Dermis blood vessel endothelial cell (primary cell): Measurements from ENCODE around the gene TARS2. TPM values are rescaled to one million over a fixed set of nuclear protein-coding genes. Genes with fewer than 3 reads are reported as not detected.

ENCODE experiments used
- DNase-seq: peaks from one replicate; pipeline ENCODE4 v3.0.0; 2010
- total RNA-seq: library from RNA; depleted of rRNA; stranded (reverse); fragments of >200 nt; gene quantifications from 2 replicates; pipeline ENCODE4 v1.2.3, GENCODE V29; 2014

The TARS2 gene
- total RNA-seq, 1 donor from 2014 or later = 10.4 TPM

DNA sequence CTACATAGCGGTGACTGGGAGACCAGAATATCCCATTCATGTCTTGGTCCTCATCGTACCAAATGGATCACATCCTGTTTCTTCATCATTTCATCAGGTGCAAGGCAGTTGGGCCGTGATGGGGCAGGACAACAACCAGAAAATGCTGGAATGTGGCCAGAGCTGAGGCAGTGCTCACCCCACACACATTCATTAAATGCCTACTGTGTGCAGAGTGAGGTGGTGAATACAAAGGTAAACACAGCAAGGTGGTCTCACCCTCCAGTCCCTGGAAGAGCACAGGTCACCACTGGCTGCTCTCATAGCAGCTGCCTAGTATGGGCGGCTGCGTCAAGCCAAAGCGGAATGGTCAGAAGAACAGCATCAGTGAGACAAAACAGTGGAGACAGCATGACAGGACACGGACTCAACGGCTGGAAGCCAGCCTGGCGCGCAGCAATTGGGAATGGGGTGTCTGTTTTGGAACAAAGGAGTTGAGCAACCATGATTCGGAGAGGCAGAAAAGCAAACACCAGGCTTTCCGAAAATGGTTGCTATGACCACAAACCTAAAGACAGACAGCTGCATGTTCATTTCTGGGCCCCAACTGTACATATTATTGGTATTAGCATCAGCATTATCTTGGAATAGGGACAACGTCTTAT lies 56.4 kb downstream of the TARS2 start:
- no peak for DNase-seq

DNA sequence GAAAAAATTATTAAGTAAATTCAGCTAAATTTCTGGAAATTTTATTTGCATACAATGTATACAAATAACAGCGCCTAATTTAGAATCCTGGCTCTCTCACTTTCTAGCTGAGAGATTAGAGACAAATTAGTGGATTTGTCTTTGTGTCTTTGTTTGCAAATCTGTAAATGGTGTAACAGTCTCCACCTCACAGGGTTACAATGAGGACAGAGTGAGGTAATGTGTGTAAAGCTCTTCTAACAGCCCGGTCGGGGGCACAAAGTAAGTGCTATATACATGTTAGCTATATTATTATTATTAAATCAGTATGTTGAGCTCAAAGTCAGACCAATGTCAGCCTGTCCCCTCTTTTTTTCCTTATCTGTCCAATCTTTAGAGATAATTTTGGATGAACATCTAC lies 57.0 kb downstream of the TARS2 start:
- DNase-seq = no peak

DNA sequence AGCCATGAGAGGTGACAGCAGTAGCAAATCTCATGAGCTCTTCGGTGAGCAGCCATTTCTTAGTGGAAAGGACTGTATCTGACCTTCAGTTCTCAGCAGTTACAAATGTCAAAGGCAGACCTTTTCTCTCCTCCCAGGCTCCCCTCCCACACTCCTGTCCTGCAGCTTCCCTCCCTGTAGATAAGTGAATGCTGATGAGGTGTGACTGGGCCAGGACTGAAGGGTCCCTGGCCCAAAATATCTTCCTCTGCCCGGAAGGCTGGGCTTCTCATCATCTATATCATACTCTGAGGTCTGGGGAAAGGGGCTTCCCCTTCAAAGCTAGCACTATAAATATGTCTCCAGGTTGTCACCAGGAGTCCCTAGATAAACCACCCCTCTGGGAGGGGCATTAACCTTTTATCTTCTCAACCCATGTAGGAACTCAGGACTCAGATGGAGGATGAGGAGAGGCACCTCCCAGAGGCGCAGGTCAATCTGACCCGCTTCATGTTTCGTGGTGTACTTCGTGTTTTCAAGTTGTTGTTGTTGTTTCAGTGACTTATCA lies 58.3 kb downstream of the TARS2 start:
- no peak for DNase-seq

DNA sequence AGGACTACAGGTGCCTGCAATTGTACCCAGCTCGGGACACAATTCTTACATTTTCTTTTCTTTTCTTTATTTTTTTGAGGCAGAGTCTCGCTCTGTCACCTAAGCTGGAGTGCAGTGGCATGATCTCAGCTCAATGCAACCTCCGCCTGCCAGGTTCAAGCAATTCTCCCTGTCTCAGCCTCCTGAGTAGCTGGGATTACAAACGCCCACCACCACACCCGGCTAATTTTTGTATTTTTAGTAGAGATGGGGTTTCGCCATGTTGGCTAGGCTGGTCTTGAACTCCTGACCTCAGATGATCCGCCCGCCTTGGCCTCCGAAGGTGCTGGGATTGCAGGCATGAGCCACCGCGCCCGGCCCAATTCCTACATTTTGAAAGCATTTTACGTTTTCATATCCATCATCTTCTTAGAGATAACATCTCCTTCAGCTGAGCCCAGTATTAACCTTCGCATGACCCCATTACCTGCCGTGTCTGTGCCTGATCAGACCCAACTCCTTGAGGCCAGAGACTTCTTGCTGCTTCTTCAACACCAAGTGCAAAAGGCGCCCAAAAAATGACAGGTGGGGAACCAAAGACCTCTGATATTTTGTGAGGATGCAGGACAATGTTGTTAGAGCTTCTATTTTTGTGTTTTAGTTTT lies 59.2 kb downstream of the TARS2 start:
- no peak for DNase-seq

DNA sequence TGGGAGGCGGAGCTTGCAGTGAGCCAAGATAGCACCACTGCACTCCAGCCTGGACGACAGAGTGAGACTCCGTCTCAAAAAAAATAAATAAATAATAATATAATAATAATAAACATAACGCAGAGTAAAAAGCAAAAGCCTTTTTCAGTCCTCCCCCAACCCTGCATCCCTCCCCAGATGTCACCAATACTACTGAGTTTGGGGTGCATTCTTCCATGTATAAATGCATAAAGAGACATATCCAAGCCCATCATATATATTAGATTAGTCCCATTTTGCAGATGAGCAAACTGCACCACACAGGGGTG lies 61.1 kb downstream of the TARS2 start:
- no peak for DNase-seq

DNA sequence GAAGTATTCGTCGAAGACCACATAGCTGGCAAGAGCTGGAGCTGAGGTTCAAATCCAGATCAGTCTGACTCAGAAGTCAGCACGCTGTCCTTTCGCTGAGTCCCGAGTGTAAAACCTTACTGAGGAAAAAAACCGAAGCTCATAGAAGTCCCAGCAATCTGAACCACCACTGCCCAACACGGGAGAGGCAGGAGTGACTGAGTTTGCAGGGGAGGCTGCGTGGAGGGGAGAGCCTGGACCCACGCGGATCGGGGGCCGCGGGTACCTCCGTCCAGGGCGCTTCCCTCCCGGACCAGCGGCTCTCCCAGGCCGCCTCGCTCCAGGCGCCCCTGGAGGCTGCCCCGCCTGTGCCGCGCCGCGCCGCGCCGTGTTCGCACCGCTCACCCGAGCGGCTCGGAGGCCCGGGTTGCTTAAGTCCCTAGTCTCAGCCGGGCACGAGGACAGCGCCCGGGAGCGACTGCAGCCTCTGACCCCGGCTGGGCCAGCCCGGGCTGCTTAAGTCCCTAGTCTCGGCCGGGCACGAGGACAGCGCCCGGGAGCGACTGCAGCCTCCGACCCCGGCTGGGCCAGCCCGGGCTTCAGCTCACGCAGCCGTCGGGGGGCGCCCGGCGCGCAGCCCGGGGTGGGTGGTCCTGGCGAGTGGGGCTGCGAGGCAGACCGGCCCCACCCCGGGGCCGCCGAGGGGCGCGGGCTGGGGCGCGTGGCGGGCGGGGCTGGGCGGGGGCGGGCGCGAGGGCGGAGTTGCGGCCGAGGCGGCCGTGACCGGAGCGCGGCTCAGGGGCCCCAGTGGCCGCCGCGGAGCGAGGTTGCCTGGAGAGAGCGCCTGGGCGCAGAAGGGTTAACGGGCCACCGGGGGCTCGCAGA lies 61.6 kb downstream of the TARS2 start, which contains the start of gene ADAMTSL4:
Gene ADAMTSL4, plus strand, starts transcription at position 777 of the 864 bp plus-strand sequence. CDS start 2,881 bp downstream, outside the sequence.
- DNase-seq = peak; percentile 66

DNA sequence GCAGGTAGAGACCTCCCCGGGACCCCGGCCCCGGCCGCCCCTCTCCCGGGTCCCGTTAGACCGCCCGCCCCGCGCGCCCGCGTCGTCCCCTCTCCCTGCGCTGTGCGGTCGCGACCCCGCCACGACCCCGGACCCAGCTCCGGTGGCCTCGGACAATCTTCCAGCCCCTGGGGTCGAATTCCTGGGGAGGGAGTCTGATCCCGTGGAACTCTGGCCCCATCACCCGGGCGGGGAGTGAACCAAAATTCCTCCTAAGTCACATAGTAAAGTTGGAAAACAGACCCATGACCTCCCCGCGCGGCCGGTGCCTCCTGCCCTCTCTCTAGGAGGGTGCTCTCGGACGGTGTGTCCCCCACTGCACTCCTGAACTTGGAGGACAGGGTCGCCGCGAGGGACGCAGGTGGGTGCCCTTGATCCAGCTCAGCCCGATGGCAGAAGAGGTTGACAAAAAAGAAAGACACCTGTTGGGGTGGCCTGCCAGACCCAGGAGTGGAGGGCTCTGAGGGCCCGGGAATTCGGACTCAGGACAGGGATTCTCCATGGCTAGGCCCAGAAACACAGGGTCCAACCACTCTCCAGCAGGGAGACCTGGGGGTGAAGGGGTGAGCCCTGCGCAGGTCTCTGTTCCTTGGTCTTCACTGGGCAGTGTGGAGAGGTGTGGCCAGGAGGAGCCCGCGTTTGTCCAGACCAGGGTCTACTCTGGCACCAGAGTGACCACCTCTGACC lies 62.4 kb downstream of the TARS2 start:
- DNase-seq = peak; percentile 21

DNA sequence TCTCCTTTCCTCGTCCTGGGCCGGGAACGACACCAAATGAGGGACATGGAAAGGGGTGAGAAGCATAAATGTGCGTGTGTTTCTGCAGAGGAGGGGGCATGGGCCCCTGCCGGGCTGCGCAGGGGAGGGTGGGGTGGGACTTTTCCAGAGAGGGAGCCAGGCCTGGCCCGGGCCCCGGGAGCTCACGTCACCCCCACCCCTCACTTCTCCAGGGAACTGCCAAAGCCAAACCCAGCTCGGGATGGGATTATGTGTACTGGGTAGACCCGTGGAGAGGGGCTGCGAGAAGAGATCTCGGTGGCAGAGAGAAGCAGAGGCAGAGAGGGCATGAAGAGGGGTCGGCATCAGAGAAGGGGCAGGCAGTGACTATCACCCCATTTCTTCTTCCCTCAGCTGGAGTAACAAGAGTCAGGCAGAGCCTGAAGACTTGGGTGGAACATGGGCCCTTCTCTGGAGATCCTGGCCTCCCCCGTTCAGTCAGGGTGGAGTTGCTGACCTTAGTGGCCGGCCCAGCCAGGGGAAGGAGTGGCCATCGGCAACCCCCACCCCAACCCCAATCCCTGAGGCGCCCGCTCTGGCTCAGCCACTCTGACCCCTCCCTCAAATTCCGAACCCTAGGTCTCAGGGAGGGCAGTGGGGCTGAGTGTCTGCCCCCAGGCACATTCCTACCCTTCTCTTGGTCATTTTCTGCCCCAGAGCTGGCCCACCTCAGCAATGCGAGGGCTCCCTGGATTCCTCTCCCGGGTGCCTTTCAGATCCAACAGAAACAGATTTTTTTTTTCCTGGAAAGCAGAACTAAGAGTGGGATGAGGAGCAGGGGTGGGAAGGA lies 63.2 kb downstream of the TARS2 start:
- DNase-seq = peak; percentile 6

DNA sequence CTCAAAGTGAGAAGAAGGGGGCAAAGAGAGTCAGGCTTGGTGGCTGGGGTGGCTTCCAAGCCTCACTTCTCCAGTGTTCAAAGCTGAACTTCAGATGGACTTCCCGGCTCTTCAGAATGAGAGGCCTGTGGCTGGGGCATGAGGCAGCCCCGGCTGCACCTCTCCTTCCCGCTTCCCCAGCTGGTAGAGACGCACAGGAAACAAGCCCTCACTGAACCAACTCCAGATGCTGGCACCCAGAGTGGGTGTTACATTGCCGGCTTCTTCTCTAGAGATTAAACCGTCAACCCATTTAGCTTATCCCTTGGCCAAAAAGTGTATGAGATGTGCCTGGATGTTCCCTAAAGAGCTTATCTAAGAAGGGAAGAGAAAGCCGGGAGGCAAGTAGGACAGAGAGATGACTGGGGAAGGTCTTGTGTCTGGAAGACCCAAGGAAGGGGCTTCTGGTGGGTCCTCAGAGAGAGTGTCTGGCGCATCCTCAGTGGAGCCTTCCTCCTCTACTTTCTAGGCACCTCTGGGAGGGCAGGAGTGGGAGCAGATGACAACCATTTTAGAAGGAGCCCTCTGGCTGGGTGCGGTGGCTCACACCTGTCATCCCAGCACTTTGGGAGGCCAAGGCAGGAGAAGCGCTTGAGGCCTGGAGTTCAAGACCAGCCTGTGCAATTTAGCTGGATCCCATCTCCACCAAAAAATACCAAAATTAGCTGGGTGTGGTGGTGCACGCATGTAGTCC lies 64.0 kb downstream of the TARS2 start:
- DNase-seq = peak; percentile 19

DNA sequence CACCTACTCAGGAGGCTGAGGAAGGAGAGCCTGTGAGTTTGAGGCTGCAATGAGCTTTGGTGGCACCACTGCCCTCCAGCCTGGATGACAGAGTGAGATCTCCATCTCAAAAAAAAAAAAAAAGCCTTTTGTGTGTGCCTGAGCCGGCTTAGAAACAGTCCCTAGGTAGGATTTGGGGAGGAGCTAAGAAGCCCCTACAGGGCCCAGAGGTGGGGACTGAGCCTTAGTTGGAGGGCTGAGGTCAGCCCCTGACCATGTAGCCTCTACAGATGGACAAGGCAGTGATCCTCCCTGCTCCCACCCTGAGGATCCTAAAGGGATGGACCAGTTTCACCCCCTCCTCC lies 64.5 kb downstream of the TARS2 start:
- peak; percentile 2 for DNase-seq

DNA sequence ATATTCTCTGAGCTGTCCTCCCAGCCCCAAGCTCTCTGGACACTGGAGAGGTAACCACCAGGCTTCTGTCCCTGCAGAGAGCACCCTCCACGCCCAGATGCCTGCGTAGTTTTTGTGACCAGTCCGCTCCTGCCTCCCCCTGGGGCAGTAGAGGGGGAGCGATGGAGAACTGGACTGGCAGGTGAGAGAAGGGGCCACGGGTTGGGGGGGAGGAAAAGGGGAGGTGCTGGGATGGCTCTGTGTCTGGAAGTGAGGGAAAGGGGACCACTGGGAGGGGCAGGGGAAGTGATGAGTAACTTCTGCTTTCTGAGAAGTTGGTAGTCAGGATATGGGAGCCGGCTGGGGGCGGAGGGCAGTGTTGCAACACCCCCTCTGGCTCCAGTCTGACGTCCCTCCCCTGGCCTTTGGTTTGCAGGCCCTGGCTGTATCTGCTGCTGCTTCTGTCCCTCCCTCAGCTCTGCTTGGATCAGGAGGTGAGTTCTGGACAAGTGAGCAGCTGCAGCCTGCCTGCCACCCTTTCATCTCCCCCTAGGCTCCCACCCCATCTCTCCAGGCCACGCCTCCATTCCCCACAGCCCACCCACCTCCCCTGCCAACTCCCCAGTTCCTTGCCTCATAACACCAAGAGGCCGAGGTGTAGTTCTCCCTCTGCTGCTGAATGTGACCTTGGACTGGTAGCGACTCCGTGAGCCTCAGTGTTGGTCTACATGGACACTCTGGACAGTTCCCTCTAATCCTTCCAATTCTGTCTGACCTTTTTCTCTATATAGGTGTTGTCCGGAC lies 65.1 kb downstream of the TARS2 start:
- peak; percentile 76 for DNase-seq

DNA sequence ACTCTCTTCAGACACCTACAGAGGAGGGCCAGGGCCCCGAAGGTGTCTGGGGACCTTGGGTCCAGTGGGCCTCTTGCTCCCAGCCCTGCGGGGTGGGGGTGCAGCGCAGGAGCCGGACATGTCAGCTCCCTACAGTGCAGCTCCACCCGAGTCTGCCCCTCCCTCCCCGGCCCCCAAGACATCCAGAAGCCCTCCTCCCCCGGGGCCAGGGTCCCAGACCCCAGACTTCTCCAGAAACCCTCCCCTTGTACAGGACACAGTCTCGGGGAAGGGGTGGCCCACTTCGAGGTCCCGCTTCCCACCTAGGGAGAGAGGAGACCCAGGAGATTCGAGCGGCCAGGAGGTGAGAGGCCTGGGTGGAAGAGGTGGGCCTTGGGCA lies 65.7 kb downstream of the TARS2 start:
- no peak for DNase-seq

DNA sequence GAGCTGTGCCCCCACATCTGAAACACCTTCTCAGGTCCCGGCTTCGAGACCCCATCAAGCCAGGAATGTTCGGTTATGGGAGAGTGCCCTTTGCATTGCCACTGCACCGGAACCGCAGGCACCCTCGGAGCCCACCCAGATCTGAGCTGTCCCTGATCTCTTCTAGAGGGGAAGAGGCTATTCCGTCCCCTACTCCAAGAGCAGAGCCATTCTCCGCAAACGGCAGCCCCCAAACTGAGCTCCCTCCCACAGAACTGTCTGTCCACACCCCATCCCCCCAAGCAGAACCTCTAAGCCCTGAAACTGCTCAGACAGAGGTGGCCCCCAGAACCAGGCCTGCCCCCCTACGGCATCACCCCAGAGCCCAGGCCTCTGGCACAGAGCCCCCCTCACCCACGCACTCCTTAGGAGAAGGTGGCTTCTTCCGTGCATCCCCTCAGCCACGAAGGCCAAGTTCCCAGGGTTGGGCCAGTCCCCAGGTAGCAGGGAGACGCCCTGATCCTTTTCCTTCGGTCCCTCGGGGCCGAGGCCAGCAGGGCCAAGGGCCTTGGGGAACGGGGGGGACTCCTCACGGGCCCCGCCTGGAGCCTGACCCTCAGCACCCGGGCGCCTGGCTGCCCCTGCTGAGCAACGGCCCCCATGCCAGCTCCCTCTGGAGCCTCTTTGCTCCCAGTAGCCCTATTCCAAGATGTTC lies 66.3 kb downstream of the TARS2 start:
- no peak for DNase-seq

DNA sequence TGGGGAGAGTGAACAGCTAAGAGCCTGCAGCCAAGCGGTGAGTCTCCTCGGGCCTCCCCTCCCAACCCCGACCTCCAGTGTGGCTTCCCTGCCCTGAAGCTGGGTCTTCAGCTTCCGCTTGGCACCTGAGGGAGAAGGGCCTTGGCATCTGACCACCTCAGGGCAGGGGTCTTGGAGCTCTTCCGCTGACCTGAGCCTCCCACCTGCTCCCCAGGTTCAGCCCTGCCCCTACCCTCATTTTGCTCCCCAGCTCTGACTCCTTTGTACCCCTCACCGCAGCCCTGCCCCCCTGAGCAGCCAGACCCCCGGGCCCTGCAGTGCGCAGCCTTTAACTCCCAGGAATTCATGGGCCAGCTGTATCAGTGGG lies 66.8 kb downstream of the TARS2 start:
- no peak for DNase-seq

DNA sequence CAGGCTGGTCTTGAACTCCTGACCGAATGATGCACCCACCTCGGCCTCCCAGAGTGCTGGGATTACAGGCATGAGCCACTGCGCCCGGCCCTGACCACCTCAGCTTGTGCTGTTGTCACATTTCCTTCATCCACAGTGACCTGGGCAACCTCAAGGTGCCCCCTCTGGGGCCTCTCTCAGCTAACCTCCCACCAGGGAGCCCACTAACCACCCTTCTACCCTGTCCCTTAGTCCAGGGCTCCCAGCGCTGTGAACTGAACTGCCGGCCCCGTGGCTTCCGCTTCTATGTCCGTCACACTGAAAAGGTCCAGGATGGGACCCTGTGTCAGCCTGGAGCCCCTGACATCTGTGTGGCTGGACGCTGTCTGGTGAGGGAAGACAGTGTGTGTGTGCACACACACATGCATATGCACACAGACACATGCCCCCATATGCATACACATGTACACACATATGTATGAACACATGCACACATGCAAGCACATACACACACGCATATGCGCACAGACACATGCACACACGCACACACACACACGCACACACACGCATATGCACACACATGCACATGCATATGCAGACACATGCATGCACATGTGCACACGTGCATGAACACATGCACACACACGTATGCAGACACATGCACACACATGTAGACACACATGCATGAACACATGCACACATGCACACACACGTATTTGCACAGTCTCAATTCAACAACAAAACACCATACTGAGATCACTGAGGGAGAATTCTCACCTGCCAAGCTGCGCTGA lies 68.2 kb downstream of the TARS2 start:
- peak; percentile 18 for DNase-seq

DNA sequence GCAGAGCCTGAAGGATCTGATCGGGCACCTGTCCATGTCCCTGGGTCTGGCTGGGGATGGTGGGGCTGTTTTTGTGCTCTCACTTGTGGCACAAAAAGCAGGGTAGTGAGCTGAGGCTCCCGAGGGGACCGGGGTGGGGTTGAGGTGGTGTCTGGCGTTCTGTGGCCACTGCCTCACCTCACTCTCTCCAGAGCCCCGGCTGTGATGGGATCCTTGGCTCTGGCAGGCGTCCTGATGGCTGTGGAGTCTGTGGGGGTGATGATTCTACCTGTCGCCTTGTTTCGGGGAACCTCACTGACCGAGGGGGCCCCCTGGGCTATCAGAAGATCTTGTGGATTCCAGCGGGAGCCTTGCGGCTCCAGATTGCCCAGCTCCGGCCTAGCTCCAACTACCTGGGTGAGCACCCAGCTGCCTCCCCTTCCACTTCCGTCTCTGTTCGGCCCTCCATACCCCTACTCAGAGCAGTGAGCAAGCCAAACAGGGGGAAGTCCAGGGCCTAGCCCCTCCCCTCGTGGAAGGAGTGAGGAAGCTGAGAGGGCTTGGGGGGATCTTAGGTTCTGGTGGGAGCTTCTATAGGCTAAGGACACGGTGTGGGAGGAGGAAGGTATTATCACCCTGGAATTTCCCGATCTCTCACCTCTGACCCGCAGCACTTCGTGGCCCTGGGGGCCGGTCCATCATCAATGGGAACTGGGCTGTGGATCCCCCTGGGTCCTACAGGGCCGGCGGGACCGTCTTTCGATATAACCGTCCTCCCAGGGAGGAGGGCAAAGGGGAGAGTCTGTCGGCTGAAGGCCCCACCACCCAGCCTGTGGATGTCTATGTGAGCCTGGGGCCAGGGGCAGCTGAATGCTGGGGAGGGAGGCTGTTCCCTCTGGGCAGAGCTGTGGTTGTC lies 69.0 kb downstream of the TARS2 start:
- no peak for DNase-seq

DNA sequence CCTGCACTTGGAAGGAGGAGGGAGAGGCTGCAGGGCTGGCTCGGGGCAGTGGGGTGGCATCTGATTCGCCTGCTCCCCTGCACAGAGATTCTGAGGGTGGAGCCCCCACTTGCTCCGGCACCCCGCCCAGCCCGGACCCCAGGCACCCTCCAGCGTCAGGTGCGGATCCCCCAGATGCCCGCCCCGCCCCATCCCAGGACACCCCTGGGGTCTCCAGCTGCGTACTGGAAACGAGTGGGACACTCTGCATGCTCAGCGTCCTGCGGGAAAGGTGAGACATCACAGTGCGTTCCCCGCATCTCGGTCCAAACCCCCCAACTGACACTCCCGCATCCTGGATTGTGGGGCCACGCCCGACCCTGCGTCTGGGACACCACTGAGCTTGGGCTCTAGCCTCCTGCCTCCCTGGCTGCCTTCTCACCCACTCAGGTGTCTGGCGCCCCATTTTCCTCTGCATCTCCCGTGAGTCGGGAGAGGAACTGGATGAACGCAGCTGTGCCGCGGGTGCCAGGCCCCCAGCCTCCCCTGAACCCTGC lies 69.9 kb downstream of the TARS2 start:
- DNase-seq = no peak
